MM.1S (cell line): ENCODE results near the gene CLMN.

Experiments
- DNase-seq: peaks from one replicate; pipeline ENCODE4 v3.0.0-alpha.2; 2015
- H2AFZ ChIP-seq: fragments of 300-600 bp; sonication (generic); 2 replicates; pipeline ENCODE4 v1.6.0; 2016; ENCODE audit warnings: antibody characterized with exemption, low read length
- H3F3A ChIP-seq: fragments of 300-600 bp; sonication (generic); 2 replicates; pipeline ENCODE4 v1.6.1; 2016; ENCODE audit warnings: mild to moderate bottlenecking, antibody characterized with exemption, low read length, moderate library complexity, mixed read lengths; ENCODE audit not compliant: insufficient read depth
- H3K27ac ChIP-seq: fragments of 300-600 bp; sonication (generic); 2 replicates; pipeline ENCODE4 v1.5.1; 2016; ENCODE audit warnings: mild to moderate bottlenecking, low read length
- H3K27me3 ChIP-seq: fragments of 300-600 bp; sonication (generic); replicated peaks from 2 replicates; pipeline ENCODE4 v1.6.0; 2016; ENCODE audit warnings: low read length; ENCODE audit not compliant: insufficient read depth
- H3K36me3 ChIP-seq: fragments of 300-600 bp; sonication (generic); replicated peaks from 2 replicates; pipeline ENCODE4 v1.6.1; 2016; ENCODE audit warnings: mild to moderate bottlenecking, low read length, mixed read lengths; ENCODE audit not compliant: insufficient read depth
- H3K4me1 ChIP-seq: fragments of 300-600 bp; sonication (generic); 2 replicates; pipeline ENCODE4 v1.6.1; 2016; ENCODE audit warnings: low read length, mixed read lengths
- H3K4me2 ChIP-seq: fragments of 300-600 bp; sonication (generic); 2 replicates; pipeline ENCODE4 v1.6.0; 2016; ENCODE audit warnings: low read depth, low read length
- H3K4me3 ChIP-seq: fragments of 300-600 bp; sonication (generic); 2 replicates; pipeline ENCODE4 v1.5.1; 2016; ENCODE audit warnings: low read length, mixed read lengths
- H3K79me2 ChIP-seq: fragments of 300-600 bp; sonication (generic); 2 replicates; pipeline ENCODE4 v1.6.1; 2016; ENCODE audit warnings: mixed run types, low read length, mixed read lengths
- H3K9ac ChIP-seq: fragments of 300-600 bp; sonication (generic); 2 replicates; pipeline ENCODE4 v1.6.1; 2016; ENCODE audit warnings: low read length, mixed read lengths
- H3K9me2 ChIP-seq: fragments of 300-600 bp; sonication (generic); replicated peaks from 2 replicates; pipeline ENCODE4 v1.6.1; 2016; ENCODE audit warnings: mild to moderate bottlenecking, low read length, mixed read lengths; ENCODE audit not compliant: insufficient read depth
- H3K9me3 ChIP-seq: fragments of 300-600 bp; sonication (generic); replicated peaks from 2 replicates; pipeline ENCODE4 v1.6.1; 2016; ENCODE audit warnings: mild to moderate bottlenecking, low read length, mixed read lengths; ENCODE audit not compliant: insufficient read depth
- H4K20me1 ChIP-seq: fragments of 300-600 bp; sonication (generic); 2 replicates; pipeline ENCODE4 v1.6.1; 2016; ENCODE audit warnings: mild to moderate bottlenecking, low read length, moderate library complexity, mixed read lengths; ENCODE audit not compliant: insufficient read depth
- EZH2 ChIP-seq: fragments of 300-600 bp; sonication (generic); optimal IDR thresholded peaks from 2 replicates; pipeline ENCODE3; 2017; ENCODE audit warnings: low read depth, mild to moderate bottlenecking, antibody characterized with exemption, low read length, mixed read lengths
- EZH2phosphoT487 ChIP-seq: fragments of 300-600 bp; sonication (generic); IDR thresholded peaks from 2 replicates; pipeline ENCODE4 v1.6.1; 2018; ENCODE audit warnings: antibody characterized with exemption, low read length
- TF ChIP-seq, protein P1 (sequence below): fragments of 300-600 bp; sonication (generic); IDR thresholded peaks from 2 replicates; pipeline ENCODE4 v1.5.1; 2016; ENCODE audit warnings: antibody characterized with exemption, low read length, mixed read lengths

CLMN gene

GRCh38 chr14:95360828-95361227 lies 41.1 kb upstream of the CLMN start:
- H3K4me3 ChIP-seq: no peak overlapping the region
- no peaks in the 10 kb centered on the region for H3K9me3 ChIP-seq
- no peak overlapping the region for H2AFZ ChIP-seq
- DNase-seq: no peak
- H3K27ac ChIP-seq: no peak overlapping the region
- no peak overlapping the region for H3K4me2 ChIP-seq
- H4K20me1 ChIP-seq: no peaks in the 10 kb centered on the region
- no peaks in the 10 kb centered on the region for H3K9me2 ChIP-seq
- no peaks in the 10 kb centered on the region for H3K4me1 ChIP-seq
- H3K79me2 ChIP-seq: no peaks in the 10 kb centered on the region
- TF ChIP-seq, protein P1, sequence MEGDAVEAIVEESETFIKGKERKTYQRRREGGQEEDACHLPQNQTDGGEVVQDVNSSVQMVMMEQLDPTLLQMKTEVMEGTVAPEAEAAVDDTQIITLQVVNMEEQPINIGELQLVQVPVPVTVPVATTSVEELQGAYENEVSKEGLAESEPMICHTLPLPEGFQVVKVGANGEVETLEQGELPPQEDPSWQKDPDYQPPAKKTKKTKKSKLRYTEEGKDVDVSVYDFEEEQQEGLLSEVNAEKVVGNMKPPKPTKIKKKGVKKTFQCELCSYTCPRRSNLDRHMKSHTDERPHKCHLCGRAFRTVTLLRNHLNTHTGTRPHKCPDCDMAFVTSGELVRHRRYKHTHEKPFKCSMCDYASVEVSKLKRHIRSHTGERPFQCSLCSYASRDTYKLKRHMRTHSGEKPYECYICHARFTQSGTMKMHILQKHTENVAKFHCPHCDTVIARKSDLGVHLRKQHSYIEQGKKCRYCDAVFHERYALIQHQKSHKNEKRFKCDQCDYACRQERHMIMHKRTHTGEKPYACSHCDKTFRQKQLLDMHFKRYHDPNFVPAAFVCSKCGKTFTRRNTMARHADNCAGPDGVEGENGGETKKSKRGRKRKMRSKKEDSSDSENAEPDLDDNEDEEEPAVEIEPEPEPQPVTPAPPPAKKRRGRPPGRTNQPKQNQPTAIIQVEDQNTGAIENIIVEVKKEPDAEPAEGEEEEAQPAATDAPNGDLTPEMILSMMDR: no peak
- TF ChIP-seq EZH2 (no peak), EZH2phosphoT487 (no peak)
- no peaks in the 10 kb centered on the region for H3K27me3 ChIP-seq
- no peak overlapping the region for H3K9ac ChIP-seq
- H3K36me3 ChIP-seq: no peaks in the 10 kb centered on the region
- H3F3A ChIP-seq: no peaks in the 10 kb centered on the region

DNA sequence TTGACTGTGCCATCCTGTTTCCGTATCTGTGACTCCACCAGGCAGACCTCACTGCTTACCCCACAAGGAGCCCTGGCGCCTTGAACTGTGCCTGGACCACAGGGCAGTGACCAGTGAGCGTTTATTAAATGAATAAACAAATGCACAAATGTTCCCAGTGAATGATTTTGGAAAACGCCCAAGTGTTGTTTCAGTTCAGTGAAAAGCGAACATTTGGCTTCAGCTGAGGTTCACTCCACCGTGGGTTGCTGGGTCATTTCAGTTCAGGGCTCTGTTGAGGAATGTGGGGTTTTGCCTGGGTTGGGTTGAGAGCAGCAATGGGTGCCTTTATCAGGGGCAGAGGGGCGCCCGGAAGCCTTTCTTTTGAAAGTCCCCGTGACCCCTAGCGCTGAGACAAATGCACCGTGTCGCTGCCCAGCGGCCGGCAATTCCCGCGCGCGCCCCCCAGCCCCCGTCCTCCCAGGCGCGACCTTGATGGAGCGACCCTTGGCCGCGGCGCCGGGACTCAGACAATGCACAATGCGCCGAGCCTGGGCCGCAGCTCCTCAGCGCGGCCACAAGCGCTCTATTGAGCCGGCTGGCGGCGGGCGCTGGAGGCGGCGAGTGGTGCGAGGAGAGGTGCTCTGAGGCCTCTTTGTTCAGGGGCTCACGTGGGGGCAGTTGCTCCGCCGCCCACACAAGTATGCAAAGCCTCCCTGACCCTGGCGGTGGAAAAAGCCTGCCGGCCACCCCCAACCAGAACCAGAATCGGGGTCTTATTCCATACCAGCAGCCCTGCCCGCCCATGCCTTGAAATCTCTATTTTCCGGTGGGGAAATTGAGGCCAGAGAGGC lies 40.5 kb upstream of the CLMN start:
- Histone ChIP-seq H3K4me1 (no peaks in the 10 kb centered on the region), H3K4me3 (no peak overlapping the region), H3K9ac (no peak overlapping the region), H3K79me2 (no peaks in the 10 kb centered on the region), H3K27me3 (no peaks in the 10 kb centered on the region), H3F3A (no peaks in the 10 kb centered on the region), H3K36me3 (no peaks in the 10 kb centered on the region), H3K27ac (no peak overlapping the region), H3K9me2 (no peaks in the 10 kb centered on the region), H3K9me3 (no peaks in the 10 kb centered on the region), H2AFZ (no peak overlapping the region), H4K20me1 (no peaks in the 10 kb centered on the region), H3K4me2 (no peak overlapping the region)
- TF ChIP-seq, protein P1: no peak
- TF ChIP-seq EZH2phosphoT487 (no peak), EZH2 (no peak)
- DNase-seq: no peak

DNA sequence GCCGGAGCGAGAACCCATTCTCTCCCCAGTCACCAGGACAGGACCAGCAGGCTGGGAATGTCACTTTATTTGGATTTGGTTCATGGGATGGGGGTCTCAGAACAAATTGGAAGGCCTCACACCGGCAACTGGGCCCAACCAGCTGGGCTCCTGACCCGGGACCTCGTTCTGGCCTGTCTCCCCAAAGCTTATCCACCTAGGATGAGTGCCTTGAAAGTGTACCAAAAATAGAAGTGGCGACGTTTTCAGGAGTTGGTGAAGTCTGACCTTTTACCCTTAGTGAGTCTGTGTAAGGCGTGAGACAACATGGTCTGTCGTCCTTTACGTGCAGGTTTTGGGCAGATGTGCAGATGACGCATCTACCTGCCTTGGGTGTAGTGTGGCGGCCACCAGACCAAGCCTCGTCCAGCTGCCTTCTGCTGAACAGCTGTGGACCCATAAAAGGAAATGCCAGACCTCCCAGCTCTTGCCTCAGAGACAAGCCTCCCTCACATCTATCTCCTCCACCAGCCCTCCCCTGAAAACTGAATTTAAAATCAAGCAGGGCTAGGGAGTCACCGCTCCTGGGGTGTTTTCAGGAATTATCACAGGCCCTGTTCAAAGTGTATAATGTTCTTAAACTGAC lies 36.6 kb upstream of the CLMN start:
- no peaks in the 10 kb centered on the region for H3F3A ChIP-seq
- H3K9me3 ChIP-seq: no peaks in the 10 kb centered on the region
- H3K27ac ChIP-seq: no peak overlapping the region
- H3K36me3 ChIP-seq: no peaks in the 10 kb centered on the region
- no peaks in the 10 kb centered on the region for H3K4me1 ChIP-seq
- H3K9me2 ChIP-seq: no peaks in the 10 kb centered on the region
- no peak overlapping the region for H3K4me2 ChIP-seq
- no peaks in the 10 kb centered on the region for H4K20me1 ChIP-seq
- no peak for TF ChIP-seq EZH2
- TF ChIP-seq, protein P1: no peak
- TF ChIP-seq EZH2phosphoT487: no peak
- no peak for DNase-seq
- no peaks in the 10 kb centered on the region for H3K79me2 ChIP-seq
- H3K9ac ChIP-seq: no peak overlapping the region
- H3K27me3 ChIP-seq: no peaks in the 10 kb centered on the region
- H2AFZ ChIP-seq: no peak overlapping the region
- H3K4me3 ChIP-seq: no peak overlapping the region
